Activated CD8-positive, alpha-beta memory T cell treated with anti-CD3 and anti-CD28 coated beads, Interleukin-2, amount 10 ng/mL, durations not matched to agents 7 days and 5 days (primary cell): Measurements from ENCODE around the gene TPCN1. TPM values are rescaled to one million over a fixed set of nuclear protein-coding genes. Genes with fewer than 3 reads are reported as not detected.

Experiments
- ATAC-seq: fragments of 150-1000 bp; cut with Tn5 transposase; one replicate; pipeline ENCODE4 v1.10.0; 2021; ENCODE audit warnings: moderate library complexity
- CTCF ChIA-PET: fragments of 350-600 bp; sonication (Branson Sonifier 250); formaldehyde crosslinking; loops from one replicate; lab custom pipeline; 2021; ENCODE audit warnings: antibody characterized with exemption; lab: Charles Lee
- DNase-seq: peaks from one replicate; pipeline ENCODE4 v3.0.0-alpha.2; 2020
- H3K27ac Mint-ChIP-seq: one replicate; pipeline ENCODE4 v1.8.0; 2021; ENCODE audit warnings: mild to moderate bottlenecking, mixed read lengths
- H3K27me3 Mint-ChIP-seq: one replicate; pipeline ENCODE4 v1.8.0; 2021; ENCODE audit warnings: mixed read lengths
- H3K36me3 Mint-ChIP-seq: one replicate; pipeline ENCODE4 v1.8.0; 2021; ENCODE audit warnings: mild to moderate bottlenecking, mixed read lengths
- H3K4me1 Mint-ChIP-seq: one replicate; pipeline ENCODE4 v1.8.0; 2021; ENCODE audit warnings: mixed read lengths
- H3K4me3 Mint-ChIP-seq: one replicate; pipeline ENCODE4 v1.8.0; 2021; ENCODE audit warnings: mild to moderate bottlenecking, moderate library complexity, mixed read lengths
- H3K9me3 Mint-ChIP-seq: one replicate; pipeline ENCODE4 v1.8.0; 2022; ENCODE audit warnings: low read depth, mixed read lengths
- total RNA-seq, 2 experiments: library from RNA; stranded (reverse); gene quantifications; one replicate each; pipeline ENCODE4 v1.2.3, GENCODE V29; 2021

The TPCN1 gene
- total RNA-seq, 2 experiments from 2014 or later, result 21.4 to 23.3 TPM

DNA sequence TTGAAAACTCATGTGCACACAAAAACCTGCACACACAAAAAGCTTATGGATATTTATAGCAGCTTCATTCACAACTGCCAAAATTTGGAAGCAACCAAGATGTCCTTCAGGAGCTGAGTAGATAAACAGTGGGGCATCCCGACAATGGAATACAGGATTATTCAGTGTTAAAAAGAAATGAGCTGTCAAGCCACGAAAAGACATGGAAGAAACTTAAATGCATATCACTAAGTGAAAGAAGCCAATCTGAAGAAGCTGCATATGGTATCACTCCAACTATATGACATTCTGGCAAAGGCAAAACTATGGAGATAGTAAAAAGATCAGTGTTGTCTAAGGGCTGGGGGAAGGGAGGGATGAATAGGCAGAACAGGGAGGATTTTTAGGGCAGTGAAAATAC lies 5.2 kb upstream of the TPCN1 start:
- H3K4me3 Mint-ChIP-seq, result no peak overlapping the region
- CTCF ChIA-PET, result interaction anchor here (1.1 to 1.3 kb wide), 2 partner anchors 10 to 17 kb away, joined by 3 to 4 read pairs; no protein-coding TSS in a partner anchor
- DNase-seq (no peak), ATAC-seq (no peak)
- H3K9me3 Mint-ChIP-seq, result no peaks in the 10 kb centered on the region
- H3K36me3 Mint-ChIP-seq, result peaks cover 5% of the 10 kb centered on the region
- H3K27ac Mint-ChIP-seq, result no peak overlapping the region
- peaks cover 48% of the 10 kb centered on the region for H3K4me1 Mint-ChIP-seq
- H3K27me3 Mint-ChIP-seq, result peaks cover 3% of the 10 kb centered on the region

DNA sequence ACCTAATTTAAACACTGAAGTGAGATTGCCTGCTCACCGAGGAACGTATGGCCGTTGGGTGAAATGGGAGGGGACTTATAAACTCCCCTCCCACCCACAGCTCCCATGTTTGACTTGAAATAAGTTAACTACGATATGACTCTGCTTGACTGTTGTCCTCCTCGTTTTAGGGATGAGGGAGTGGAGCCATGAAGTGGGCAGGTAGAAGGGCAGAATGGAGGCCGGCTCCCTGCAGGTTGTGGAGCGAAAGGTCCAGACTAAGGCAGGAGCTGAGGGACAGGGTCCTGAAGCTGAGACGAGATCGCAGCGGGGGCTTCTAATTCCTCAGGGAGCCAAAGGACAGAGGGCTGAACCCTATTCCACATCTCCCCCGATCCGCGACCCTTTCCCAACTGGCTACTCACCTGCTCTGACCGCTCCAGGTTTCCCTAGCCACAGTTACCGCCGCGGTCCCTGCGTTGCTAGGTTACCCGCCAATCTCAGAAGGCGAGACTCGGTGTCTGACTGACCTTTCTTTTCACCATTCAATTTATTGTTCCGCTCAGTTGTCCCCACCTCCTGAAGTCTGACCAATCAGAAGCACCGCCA lies 577 bp upstream of the TPCN1 start:
- DNase-seq, result no peak
- Mint-ChIP-seq H3K36me3 (no peaks in the 10 kb centered on the region), H3K27ac (peak overlapping the region; percentile 88), H3K4me1 (peaks cover 42% of the 10 kb centered on the region), H3K9me3 (no peaks in the 10 kb centered on the region), H3K27me3 (peaks cover 3% of the 10 kb centered on the region), H3K4me3 (peak overlapping the region; percentile 80)
- ATAC-seq, result no peak
- CTCF ChIA-PET, result interaction anchor here (5.0 kb wide), 1 partner anchor 11 kb away, joined by 31 read pairs; no protein-coding TSS in a partner anchor

DNA sequence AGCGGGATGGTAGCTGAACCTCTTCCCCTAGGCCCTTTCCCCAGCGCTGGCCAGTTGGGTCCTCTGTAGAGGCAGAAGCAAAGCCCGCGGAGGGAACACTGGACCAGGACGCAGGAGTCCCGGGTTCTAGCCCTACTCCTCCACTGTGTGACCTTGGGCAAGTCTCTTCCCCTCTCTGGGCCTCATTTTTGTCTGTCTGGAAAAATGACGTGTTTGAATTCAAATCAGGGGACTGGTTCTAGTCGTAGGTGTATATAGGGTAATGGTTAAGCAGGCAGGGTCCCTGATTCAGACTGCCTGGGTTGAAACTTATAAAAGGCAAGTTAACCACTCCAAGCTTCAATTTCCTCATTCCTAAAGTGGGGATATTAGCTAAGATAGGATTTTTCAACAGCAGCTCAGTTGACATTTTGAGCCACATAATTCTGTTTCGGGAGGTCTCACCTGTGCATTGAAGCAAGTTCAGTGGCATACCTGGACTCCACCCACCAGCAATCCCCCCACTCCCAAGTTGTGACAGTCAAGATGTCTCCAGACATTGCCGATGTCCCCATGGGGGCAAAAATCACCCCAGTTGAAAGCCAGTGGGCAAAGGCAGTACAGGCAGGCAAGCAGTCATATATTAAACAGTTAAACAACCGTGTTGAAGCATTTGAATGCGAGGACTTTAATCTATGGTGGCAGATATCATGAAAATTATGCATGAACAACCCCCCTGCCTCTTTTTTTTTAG lies 899 bp downstream of the TPCN1 start:
- Mint-ChIP-seq H3K36me3 (peaks cover under 1% of the 10 kb centered on the region), H3K4me3 (peak overlapping the region; percentile 80), H3K9me3 (no peaks in the 10 kb centered on the region), H3K27me3 (peaks cover under 1% of the 10 kb centered on the region), H3K4me1 (peaks cover 34% of the 10 kb centered on the region), H3K27ac (peak overlapping the region; percentile 88)
- no peak for DNase-seq
- CTCF ChIA-PET, result interaction anchor here (1.0 to 5.0 kb wide), 10 partner anchors 10 to 744 kb away, joined by 3 to 31 read pairs (median 6); partner anchors contain the start of gene DDX54
- ATAC-seq, result no peak

DNA sequence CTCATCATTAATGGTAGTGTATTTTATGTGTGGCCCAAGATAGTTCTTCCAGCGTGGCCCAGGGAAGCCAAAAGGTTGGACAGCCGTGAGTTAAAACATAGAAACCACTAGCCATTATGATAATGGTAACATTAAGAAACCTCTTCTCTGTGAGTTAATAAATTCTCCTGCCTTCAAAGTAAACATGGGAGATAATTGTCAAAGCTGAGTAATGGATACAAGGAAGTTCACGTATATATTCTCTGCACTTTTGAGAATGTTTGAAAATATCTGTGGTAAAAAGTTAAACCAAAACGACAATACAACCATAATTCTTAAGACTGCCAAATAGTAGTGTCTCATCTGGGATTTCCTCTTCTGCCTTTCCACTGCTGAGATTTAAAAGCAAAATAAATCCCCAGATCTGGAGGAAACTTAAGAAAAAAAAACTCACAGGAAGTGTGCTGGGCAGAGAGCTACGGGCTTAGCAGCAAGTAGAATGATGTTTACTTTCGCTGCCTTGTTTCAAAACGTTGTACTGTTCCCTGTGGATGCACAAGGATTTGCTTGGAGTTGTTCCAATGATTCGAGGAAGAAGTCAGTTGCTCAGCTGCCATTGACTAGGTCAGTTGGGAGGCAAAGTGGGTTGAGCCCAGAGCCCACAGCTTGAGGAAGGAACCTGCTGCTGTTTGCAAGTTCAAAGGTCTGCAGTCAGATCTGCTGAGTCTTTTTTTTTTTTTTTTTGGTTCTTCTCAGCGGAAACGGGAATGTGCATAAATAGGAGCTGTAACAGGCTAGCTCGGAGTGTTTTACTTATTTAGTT lies 1.7 kb downstream of the TPCN1 start:
- peaks cover 2% of the 10 kb centered on the region for H3K36me3 Mint-ChIP-seq
- CTCF ChIA-PET, result interaction anchor here (0.8 to 5.0 kb wide), 11 partner anchors 10 to 744 kb away, joined by 3 to 31 read pairs (median 5); partner anchors contain the start of gene DDX54
- H3K27me3 Mint-ChIP-seq, result no peaks in the 10 kb centered on the region
- no peaks in the 10 kb centered on the region for H3K9me3 Mint-ChIP-seq
- peak overlapping the region; percentile 80 for H3K4me3 Mint-ChIP-seq
- ATAC-seq (no peak), DNase-seq (no peak)
- peaks cover 32% of the 10 kb centered on the region for H3K4me1 Mint-ChIP-seq
- H3K27ac Mint-ChIP-seq, result peak overlapping the region; percentile 87

DNA sequence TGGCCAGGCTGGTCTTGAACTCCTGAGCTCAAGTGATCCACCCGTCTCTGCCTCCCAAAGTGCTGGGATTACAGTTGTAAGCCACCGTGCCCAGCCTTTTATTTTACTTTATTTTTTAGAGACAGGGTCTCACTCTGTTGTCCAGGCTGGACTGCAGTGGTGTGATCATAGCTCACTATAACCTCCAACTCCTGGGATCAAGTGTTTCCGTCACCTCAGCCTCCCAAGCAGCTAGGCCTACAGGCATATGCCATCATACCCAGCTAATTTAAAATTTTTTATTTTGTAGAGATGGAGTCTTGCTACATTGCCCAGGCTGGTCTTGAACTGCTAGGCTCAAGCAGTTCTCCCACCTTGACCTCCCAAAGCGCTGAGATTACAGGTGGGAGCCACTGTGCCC lies 3.7 kb downstream of the TPCN1 start:
- H3K4me1 Mint-ChIP-seq, result peaks cover 37% of the 10 kb centered on the region
- DNase-seq (no peak), ATAC-seq (no peak)
- H3K27me3 Mint-ChIP-seq, result no peaks in the 10 kb centered on the region
- H3K4me3 Mint-ChIP-seq, result no peak overlapping the region
- H3K36me3 Mint-ChIP-seq, result peaks cover 7% of the 10 kb centered on the region
- CTCF ChIA-PET, result interaction anchor here (1.2 to 4.4 kb wide), 2 partner anchors 17 to 28 kb away, joined by 4 to 20 read pairs; no protein-coding TSS in a partner anchor
- no peaks in the 10 kb centered on the region for H3K9me3 Mint-ChIP-seq
- H3K27ac Mint-ChIP-seq, result no peak overlapping the region

DNA sequence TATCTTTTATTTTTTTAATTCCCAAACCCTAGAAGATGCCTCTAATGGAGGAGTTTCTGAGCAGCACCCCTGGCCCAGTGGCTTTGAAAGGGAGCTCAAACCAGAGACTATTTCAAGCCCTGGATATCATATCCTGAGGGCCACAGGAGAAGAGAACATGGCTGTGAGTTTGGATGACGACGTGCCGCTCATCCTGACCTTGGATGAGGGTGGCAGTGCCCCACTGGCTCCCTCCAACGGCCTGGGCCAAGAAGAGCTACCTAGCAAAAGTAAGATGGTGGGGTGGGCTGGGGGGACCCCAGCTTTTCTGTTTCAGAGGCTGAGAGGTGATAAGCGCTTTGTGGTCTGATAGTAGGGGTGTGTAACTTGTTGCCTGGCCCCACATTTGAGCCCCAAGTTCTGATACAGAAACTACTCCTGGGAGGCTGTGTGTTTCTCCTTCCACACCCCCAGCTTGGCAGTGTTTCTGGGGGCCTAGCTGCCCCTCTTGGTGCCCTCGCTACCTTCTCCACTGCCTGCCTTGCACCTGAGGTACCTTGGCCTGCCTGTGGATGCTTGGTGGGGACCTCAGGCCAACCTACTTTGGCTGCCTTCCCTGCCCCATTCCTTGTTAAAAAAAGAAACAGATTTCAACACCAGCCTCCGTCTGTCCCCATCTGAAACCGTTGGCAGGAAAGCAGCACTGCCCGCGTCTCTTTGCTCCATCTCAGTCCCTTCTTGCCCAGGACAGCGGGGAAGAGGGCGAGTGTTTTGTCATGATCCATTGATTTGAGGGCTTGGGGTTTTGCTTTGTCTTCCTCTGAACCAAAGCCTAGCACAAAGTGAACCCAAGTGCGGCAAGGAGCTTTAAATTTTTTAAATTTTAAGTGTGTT lies 5.7 kb downstream of the TPCN1 start:
- H3K27ac Mint-ChIP-seq, result no peak overlapping the region
- no peaks in the 10 kb centered on the region for H3K27me3 Mint-ChIP-seq
- no peaks in the 10 kb centered on the region for H3K9me3 Mint-ChIP-seq
- no peak overlapping the region for H3K4me3 Mint-ChIP-seq
- H3K36me3 Mint-ChIP-seq, result peaks cover 21% of the 10 kb centered on the region
- ATAC-seq, result no peak
- DNase-seq, result no peak
- CTCF ChIA-PET, result interaction anchor here (0.6 to 4.4 kb wide), 2 partner anchors 13 to 30 kb away, joined by 3 to 20 read pairs; no protein-coding TSS in a partner anchor
- peaks cover 29% of the 10 kb centered on the region for H3K4me1 Mint-ChIP-seq

DNA sequence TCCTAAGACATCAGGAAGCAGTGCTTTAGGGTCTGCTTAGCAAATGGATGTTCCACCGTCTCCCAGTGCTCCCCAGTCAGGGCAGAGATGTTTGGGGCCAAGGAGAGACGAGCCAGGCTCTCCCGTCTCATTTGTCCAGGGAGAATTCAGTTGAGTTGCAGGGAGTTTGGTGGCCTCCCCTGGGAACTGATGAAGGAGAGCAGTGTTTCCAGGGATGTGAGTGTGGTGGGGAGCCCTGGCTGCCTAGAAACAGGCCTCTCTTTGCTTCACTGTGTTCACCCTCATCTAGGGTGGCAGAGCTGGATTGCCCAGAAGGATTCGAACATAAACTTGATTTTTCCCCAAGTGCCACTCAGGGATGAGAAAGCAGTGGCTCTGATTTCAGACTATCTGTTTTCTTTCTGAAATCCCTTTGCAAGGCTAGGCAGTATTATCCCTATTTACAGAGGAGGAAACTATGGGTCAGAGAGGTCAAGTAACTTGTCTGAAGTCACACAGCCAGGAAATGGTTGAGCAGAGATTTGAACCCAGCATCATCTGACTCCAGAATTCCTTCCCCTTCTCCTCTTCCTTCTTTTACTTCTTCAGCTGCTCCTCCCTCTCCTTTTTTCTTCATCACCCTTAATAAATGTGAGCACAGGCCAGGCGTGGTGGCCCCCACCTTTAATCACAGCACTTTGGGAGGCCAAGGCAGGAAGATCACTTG lies 6.6 kb downstream of the TPCN1 start:
- no peak overlapping the region for H3K27ac Mint-ChIP-seq
- no peak overlapping the region for H3K4me3 Mint-ChIP-seq
- H3K9me3 Mint-ChIP-seq, result no peaks in the 10 kb centered on the region
- CTCF ChIA-PET, result interaction anchor here (1.0 kb wide), 1 partner anchor 33 kb away, joined by 4 read pairs; no protein-coding TSS in a partner anchor
- DNase-seq (no peak), ATAC-seq (no peak)
- H3K36me3 Mint-ChIP-seq, result peaks cover 24% of the 10 kb centered on the region
- no peaks in the 10 kb centered on the region for H3K27me3 Mint-ChIP-seq
- H3K4me1 Mint-ChIP-seq, result peaks cover 25% of the 10 kb centered on the region

DNA sequence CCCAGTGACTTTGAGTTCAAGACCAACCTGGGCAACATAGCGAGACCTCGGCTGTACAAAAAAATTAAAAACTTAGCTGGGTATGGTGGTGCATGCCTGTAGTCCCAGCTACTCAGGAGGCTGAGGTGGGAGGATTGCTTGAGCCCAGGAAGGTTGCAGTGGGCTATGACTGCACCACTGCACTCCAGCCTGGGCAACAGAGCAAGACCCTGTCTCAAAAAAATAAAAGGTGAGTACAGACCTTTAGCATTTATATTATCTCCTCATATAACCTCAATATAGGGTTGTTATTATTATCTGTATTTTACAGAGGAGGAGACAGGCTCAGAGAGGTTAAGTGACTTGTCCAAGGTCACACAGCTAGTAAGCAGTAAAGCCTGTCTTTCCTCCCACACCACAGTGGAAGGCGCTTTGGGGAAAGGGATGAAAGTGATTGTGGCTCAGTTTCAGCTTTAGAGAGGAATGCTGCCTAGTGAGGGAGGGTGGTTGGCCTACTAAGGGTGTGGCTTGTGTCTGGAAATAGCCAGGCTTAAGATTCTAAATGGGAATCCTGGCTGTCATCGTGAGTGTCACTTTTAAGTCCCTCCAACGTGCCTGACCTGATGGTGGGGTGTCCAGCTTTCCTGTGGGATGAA lies 7.2 kb downstream of the TPCN1 start:
- no peak for ATAC-seq
- CTCF ChIA-PET, result interaction anchor here (1.0 kb wide), 1 partner anchor 32 kb away, joined by 4 read pairs; no protein-coding TSS in a partner anchor
- no peak overlapping the region for H3K4me3 Mint-ChIP-seq
- peaks cover 25% of the 10 kb centered on the region for H3K4me1 Mint-ChIP-seq
- H3K27me3 Mint-ChIP-seq, result no peaks in the 10 kb centered on the region
- H3K36me3 Mint-ChIP-seq, result peaks cover 26% of the 10 kb centered on the region
- no peaks in the 10 kb centered on the region for H3K9me3 Mint-ChIP-seq
- no peak for DNase-seq
- H3K27ac Mint-ChIP-seq, result no peak overlapping the region

DNA sequence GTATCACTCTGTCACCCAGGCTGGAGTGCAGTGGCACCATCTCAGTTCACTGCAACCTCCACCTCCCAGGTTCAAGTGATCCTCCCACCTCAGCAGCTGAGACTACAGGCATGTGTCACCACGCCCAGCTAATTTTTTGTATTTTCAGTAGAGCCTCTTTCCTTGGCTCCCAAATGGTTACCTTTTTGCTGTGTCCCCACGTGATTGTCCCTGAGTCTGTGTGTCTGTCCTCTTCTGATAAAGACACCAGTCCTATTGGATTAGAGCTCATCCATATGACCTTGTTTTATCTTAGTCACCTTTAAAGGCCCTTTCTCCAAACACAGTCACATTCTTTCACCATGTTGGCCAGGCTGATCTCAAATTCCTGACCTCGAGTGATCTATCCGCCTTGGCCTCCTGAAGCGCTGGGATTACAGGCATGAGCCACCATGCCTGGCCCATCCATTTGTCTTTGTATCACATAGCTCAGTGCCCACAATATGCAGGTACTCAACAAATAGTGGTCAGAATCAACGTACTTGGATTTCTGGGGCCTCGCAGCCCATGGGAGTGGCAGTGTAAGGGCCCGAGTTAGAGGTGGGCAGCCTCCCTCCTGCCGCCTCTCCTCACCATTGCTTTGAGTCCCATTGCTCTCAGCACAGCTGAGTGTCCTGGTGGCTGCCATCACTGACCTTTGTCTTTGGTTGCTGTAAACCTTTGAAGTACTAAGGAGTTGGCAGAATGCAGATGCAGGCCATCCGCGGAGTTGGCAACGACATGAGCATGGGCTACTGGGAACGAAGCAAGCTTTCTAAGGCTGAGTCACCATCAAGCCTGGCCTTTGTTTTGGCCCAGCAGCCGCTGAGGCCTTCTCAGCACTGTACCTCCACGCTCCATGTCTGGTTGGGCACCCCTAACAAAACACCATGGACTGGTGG lies 9.3 kb downstream of the TPCN1 start:
- Mint-ChIP-seq H3K4me1 (peaks cover 25% of the 10 kb centered on the region), H3K36me3 (peaks cover 26% of the 10 kb centered on the region)
- DNase-seq, result no peak

DNA sequence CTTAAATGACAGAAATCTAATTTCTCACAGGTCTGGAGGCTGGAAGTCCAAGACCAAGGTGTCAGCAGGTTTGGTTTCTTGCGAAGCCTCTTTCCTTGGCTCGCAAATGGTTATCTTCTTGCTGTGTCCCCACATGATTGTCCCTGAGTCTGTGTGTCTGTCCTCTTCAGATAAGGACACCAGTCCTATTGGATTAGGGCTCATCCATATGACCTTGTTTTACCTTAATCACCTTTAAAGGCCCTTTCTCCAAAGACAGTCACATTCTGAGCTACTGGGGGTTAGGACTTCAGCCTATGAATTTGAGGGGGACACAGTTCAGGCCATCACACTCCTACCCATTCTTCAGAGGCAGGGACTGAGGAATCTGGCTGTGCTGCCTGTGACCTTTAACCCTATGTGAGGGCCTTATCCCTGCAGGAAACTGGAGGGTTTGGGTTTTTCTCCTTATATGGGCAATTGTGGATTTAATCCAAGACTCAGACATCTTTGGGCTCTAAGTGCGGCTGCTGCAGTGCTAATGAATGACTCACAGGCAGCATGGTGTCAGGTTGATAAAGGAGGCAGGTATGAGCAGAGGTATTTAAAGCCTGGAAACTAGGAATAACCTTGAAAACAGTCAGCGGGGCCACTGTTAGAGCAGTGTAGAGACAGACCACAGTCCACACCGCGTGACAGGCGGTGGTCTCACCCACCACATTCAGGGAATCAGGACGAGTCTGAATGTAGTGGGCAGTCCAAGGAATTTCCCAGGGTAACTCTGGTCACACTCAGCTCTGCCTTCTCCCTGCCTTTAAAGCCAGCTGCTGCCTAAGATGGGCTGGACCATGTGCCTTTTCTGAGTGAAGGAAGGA lies 10.2 kb downstream of the TPCN1 start:
- ATAC-seq (no peak), DNase-seq (no peak)
- H3K27ac Mint-ChIP-seq, result no peak overlapping the region
- no peak overlapping the region for H3K4me3 Mint-ChIP-seq
- no peaks in the 10 kb centered on the region for H3K9me3 Mint-ChIP-seq
- no peaks in the 10 kb centered on the region for H3K27me3 Mint-ChIP-seq
- H3K36me3 Mint-ChIP-seq, result peaks cover 26% of the 10 kb centered on the region
- CTCF ChIA-PET, result interaction anchor here (0.9 to 1.7 kb wide), 3 partner anchors 8 to 194 kb away, joined by 3 to 5 read pairs (median 3); no protein-coding TSS in a partner anchor
- peaks cover 25% of the 10 kb centered on the region for H3K4me1 Mint-ChIP-seq

More for the DNA sequence above, 9.3 kb downstream of the TPCN1 start:
- Mint-ChIP-seq H3K4me3 (no peak overlapping the region), H3K9me3 (no peaks in the 10 kb centered on the region), H3K27ac (no peak overlapping the region), H3K27me3 (no peaks in the 10 kb centered on the region)
- CTCF ChIA-PET, result interaction anchor here (0.8 to 0.9 kb wide), 2 partner anchors 56 to 195 kb away, joined by 3 read pairs; no protein-coding TSS in a partner anchor
- no peak for ATAC-seq
